HL-60/S4 (cell line): ENCODE results near the gene FRMD4A.

Experiments used
- in situ Hi-C: fragments of 300-500 bp; cut with MboI; formaldehyde crosslinking; loops from 2 replicates; pipeline ENCODE4 v1.14.3; 2022; ENCODE audit warnings: low sequenced_read_pairs

FRMD4A gene

DNA sequence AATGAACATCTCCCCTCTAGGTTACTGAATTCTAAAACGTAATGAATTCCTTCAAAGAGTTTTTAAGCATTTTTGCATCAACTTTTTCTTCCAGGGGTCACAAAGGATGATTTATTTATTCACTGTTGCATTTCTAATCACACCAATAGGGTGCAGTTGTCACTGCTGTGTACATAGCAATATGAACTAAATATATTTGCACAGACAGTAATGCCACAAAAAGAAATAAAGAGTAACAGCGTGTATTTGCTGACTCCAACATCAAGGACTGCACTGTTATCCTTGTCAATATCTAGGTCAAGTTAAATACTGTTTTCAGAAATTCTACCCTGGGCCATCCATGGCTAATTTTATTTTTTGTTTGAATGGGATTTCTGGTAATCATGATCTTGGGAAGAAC is 138.0 kb downstream of the FRMD4A start:
- in situ Hi-C loops: no loop called here

DNA sequence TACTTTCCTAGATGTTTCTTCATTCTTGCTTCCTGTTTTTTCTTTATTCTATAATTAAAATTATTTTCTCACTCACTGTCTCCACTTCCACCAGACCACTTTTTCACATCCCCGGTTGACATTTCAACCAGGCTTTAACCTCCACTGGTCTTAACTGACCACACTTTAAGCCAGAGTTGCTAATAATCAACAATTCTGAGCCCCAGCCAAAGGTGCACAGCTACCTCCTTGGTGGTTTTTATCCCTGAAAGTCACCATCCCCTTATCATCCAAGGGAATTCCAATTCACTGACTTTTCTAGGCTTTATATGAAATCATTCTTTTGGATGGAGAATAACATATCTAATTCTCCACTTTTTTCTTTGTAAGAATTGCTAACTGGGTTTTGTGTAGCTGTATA is 138.9 kb downstream of the FRMD4A start:
- in situ Hi-C loops: no loop called here

DNA sequence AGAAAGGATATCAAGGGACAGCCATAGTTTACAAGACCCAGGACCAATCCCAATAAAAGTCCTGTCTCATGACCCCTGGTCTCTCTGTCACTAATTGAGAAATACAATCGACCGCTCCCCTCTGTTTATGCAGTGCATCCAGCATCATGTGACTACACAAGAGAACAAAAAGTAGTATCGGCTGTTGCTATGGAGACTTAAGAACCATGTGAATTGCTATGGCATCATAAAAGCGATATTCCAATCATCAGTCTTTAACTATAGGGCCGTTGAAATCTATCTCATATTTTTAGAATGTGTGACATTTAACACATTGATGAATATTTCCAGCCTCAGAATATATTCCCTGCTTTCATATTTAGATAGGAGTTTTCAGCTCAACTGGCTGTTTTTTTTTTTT is 139.3 kb downstream of the FRMD4A start:
- in situ Hi-C loops: no loop called here

DNA sequence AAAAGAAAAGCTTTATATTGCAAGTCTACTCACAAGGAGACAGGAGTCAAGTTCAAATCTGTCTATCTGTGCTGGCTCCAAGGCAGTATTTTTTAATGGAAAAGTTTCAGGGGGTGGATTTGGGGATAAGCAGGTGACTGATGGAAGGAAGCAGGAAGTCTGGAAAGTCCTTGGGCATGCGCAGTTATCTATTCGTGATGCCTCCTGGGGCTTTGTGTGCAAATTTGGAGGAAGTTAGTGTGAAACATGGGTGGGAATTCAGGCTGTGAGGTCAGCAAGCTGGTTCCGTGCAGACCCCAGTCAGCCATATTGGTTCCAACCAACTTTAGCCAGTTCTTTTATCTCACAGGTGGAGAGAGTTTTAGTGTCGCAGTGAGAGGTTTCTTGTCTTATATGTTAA is 140.0 kb downstream of the FRMD4A start:
- in situ Hi-C loops: no loop called here

DNA sequence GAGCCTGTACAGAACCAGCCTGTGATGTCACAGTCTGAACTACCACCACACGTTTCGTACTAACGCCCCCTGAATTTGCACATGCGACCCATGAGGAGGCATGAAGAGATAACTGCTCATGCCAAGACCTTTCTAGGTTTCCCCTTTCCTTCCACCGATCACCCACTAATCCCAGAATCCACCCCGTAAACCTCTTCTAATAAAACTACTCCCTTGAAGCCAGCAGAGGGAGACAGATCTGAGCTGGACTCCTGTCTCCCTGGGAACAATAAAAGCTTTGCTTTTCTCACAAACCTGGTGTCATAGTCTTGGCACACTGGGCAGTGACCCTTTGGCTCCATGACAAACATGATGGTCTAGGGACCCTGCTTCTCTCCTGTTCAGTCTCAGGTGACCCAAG is 144.5 kb downstream of the FRMD4A start:
- in situ Hi-C loops: no loop called here

DNA sequence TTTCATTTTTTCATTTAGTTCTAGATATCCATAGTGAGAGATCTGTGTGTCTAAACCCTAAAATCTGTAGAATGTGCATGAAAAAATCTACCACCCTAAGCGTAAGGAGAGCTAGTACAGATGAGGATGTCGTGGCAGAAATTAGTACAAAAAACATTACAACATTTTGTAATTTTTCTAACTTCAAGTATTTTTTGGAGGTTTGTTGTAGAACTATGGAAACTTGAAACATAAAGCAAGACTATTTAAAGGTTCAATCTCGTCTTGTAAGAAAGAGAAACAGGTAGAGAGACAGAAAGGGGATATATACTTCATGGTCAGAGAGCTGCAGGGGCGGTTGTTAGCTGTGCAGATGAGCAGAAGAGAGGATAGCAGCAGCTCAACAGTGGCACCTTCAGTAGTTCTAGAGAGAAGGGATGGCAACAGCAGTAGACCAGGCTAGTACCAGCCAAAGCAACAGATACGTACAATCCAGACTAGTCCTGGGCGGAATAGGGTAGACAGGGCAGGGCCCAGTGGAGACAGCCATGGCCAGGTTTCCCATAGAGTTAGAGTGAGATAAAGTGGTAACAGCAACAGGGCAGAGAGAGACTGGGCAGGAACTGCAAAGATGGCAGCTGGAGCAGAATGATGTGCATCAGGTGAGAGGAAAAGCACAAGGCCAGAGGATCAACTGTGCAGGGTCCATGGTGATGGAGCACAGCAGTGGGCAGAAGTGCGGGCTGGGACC is 145.2 kb downstream of the FRMD4A start:
- in situ Hi-C loops: no loop called here

DNA sequence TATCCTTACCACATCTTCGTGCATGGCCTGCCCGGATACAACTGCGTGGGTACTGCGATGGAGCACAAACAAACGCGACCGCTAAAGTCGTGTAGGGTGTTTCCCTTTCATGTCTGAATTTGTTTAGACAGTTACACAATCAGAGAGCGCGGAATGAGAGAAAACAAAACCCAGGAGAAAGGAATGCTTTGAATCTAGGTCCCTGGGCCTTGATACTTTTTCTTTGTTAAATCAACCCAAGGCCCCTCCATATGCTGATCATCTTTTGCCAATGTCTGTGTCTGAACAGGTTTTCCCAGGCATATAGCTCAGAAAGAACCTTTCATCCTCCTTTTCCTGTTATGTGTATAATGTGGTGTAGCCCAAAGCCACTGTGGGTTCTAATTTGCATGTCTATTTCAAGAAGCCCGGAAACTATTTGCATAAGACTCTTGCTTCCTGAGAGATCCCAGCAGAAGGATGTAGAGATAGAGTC is 145.8 kb downstream of the FRMD4A start:
- in situ Hi-C loops: no loop called here

DNA sequence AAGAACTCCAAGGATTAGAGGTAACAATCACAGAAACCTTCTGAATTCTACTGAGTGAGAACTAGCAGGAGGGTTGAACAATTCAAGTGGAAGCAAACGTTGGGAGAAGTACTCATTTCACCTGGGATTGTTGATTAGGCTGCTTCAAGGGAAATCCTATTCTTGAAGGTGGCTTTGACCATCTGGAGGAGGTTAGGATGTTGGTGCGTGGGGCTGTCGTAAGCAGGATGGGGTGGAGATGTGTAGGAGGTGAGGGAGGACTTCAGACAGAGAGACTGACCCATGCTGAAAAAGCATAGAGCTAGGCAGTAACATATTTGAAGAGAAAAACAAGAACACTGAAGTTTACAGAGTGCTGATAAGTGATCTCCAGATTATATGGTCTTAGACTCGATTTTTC is 147.9 kb downstream of the FRMD4A start:
- in situ Hi-C loops: no loop called here

DNA sequence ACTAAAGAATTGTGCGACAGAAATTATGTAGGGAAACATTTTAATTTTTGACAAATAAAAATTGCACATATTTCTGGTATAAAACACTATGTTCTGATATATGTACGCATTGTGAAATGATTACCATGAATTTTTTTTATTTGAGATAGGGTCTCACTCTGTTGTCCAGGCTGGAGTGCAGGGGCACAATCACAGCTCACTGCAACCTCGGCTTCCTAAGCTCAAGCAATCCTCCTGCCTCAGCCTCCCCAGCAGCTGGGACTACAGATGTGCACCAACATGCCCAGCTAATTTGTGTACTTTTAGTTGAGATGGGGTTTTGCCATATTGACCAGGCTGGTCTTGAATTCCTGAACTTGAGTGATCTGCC is 149.2 kb downstream of the FRMD4A start:
- in situ Hi-C loops: no loop called here

DNA sequence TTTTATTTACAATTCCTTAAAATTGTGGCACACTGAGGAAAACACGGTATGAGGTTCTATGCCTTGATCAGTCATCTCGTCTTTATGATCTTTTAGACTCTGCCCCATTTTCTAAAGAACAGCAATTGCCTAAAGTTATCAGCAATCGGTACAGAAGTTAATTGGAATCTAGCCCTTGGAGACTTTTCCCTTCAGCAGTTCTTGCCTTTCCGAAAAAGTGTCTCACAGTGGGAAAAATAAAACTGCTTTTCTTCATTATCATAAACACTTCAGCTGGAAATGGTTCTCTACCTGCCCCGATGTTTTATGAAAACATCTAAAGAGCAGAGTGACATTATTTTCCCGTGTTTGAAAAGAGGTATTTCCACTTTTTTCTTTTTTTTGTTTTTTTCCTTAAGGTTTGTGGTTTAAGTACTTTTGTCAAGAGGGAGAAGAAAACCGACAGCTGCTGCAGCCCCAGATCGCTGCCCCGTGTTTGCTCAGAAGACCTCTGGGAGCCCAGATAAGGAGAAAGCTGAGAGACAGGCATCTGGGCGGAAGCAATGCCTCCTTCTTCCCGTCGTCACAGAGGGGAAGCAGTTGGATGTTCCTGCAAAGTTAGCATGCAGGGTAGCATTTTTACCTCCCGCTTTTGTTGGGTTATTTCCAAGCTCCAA is 149.7 kb downstream of the FRMD4A start:
- in situ Hi-C loops: no loop called here

DNA sequence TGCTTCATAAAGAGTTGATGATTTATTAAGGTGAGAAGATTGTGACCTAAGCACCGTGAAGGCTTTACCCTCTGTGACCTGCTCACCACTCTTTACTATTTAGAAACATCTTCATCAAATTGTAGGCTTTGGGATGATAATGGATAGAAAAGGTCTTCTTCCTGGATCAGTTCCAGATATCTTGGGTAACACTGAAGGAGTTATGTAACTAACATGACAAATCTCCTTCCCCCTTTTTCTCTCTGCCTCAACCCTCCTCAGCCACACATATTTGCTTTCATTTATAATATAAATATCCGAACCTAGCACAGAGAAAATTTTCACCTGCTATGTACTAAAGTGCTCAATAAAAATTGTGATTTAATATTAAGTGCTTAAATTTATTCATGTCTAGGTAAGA is 151.5 kb downstream of the FRMD4A start:
- in situ Hi-C loops: no loop called here

DNA sequence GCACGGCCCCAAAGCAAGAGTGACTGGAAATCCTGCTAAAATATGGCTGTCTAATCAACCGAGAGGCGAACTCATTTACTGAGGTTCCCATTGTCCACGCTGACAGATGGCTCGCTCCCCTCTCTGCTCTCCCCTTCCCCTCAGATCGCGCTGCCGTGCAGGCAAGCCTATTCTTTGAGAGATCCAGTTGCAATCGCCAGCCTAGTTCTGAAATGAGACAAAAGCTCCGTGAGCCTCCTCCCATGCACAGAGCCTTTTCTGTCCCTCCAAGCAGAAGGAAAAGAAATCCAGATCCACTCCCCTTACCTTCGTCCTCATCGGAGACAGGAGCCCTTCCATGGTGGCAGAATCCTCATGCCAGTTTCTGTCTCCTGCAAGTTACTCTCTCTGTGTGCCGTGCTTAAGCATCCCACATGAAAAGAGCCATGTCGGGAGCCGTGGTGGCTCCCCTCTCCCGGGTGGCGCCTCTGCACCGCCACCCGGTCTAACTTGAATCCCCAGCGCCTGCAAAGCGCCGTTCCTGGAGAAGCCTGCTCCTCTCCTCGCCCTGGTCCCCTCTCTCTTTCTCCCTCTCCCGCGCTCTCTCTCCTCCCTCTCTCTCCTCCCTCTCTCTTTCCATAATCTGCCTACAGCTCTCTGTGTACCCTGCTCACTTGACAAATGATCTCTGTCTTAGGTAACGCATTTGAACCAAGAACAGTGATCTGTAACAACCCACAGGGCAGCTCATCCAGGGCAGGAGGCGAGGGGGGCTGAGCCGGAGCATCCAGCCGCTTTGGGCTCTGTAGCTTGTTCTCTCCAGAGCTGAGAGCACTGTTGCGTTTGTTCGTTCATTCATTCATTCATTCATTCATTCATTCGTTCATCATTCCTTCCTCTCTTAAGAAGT is 156.8 kb downstream of the FRMD4A start:
- in situ Hi-C loops: no loop called here

DNA sequence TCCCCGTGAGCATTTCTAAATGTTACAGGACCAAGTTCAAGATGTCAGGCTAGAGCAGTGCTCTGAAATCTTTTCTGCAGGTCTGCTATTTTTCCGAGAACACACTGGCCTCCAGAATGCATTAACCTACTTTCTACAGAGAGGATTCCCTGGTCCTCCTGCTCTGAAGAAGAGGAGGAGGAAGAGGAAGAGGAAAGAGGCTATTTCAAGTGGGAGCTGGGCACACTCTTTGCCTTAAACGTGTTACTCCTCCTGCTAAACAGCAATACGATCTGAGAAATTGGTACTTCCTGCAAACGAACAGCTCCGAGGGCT is 157.4 kb downstream of the FRMD4A start:
- in situ Hi-C loops: no loop called here

DNA sequence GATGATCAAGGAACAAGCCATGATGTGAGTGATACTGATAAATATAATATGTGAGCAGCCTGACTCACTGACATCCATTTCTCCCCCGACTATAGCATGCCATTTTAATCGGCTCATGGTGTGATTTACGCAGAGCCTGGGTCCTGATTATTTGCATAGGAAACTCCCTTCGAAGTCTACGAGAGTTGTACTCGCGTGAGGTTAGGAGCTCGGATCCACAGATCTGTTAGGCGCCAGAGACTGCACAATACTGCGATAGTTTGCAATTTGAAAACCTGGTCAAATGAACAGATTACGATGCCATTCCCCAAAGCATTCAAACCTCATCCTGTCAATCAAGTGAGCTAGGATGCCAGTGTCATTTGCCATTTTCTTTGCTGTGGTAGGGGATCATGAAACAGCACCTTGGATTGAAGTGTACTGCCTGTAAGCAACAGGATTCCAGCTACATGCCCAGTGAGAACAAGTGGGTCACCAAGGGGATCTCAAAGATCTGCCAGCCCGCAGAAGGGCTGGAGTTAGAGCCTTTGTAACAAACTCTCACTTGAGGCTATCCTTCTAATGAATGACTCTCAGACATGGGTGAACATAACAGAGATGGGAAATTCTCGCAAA is 158.3 kb downstream of the FRMD4A start:
- in situ Hi-C loops: no loop called here

DNA sequence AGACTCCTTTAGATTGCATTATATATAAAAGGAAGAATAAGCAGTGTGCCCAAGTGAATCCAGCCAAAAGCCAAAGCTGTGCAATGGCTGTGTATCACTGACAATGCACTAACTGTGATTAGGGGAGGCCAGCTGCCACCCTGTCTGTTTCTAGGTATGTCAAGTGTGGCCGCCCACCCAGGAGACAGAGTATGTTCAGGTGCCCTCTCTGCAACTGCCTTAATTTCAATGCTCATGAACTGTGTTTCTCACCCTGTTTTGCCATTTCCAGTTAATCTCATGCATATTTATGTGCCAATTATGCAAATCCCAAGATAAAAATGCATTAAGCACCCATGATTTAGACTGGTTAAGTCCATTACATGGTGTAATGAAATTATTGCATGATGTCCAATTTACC is 159.4 kb downstream of the FRMD4A start:
- in situ Hi-C loops: no loop called here

DNA sequence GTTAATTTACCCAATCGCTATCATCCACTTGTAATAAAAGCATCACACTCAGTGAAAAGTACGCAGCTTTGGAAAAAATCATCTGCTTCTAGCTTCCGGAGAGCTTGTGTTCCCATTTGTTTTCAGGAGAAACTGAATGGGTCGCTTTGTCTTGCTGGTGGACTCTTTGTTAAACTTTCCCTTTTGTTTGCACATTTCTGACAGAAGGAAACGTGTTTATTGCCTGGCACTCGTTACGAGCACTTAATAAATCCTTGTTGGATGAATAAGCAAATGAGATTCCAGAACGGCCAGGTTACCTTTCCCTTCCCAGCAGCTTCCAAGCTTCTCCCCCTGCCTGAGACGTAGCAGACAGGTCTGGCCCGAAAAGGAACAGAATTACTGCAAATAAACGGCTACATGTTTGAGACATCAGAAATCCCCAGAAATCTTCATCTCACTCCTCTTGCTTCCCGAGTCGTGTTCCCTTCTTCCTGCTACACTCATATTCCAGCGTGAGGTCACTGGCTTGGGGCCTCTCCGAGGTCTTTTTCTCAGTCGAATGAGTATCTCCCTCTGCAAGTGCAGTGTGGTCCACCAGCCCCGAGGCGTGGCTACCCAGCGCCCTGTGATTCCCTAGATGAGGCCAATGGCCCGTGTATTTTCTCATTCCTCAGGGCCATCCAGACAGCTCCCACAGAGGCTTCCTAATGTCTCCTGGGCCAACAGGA is 167.2 kb downstream of the FRMD4A start:
- in situ Hi-C loops: no loop called here

DNA sequence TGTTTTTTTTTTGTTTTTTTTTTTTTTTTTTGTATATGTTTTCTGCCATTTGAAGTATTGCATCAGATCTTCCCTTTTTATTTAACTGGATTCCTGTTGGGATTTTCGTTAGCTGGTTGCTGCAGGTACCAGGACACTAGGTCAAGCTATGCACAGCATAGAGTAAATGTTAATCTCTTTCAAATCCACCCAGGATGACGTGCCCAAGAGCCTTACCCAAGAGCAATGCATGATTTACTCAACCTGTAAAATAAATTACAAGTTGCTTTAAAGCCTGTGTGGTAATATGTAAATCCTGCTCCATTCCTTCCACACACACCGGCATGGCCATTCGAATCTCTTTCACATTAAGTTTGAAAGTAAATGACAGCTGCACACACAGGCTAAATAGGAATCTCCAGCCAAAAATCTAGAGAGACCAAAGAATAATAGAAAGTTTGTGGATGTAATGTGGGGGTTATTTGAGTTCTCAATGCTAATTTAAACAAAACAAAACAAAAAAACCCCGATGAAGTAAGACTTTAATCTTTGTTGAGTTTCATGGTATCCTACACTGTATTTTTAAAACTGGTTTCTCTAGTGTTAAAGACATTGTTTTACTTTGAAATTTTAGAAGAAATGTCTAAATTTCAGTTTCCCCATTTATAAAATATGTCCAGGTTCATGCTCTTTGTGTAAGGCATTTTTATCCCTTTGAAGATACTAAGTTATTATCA is 167.9 kb downstream of the FRMD4A start:
- in situ Hi-C loops: no loop called here

DNA sequence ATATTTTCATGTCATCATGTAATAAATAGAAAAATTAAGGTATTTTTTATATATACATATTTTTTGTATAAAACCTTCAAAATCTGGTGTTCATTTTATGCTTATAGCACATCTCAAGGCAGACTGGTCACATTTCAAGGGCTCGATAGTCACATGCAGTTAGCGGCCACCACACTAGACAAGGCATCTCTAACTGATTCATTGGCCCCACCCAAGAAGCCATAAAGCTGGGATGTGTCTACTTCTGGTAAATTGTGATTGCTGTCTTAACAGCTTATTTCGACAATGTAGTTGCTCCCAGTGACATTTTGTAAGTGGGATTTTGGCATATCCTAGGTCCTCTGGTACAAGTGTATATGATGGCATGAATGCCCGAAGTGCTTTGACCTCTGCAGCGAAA is 168.7 kb downstream of the FRMD4A start:
- in situ Hi-C loops: no loop called here

DNA sequence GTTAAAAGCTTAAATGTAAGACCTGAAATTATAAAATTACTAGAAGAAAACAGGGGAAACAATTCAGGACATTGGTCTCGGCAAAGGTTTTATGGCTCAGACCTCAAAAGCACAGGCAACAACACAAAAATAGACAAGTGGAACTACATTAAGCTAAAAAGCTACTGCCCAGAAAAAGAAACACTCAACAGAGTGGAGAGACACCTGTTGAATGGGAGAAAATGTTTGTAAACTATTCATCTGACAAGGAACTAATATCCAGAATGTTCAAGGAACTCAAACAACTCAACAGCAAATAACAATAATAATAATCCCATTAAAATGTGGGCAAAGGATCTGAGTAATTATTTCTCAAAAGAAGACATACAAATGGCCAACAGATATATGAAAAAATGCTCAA is 170.4 kb downstream of the FRMD4A start:
- in situ Hi-C loops: no loop called here

DNA sequence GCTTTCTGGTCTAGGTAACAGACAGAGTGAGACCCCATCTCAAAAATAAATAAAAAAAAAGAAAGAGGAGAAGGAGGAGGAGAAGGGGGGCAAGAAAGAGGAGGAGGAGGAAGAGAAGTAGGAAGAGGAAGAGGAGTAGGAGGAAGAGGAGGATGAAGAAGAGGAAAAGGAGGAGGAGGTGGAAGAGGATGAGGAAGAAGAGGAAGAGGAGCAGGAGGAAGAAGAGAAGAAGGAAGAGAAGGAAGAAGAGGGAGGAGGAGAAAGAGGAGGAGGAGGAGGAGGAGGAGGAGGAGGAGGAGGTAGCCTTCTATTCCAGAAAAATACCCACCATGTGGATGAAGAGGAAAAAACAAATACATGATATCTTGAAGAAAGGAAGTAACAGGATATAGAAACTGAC is 172.1 kb downstream of the FRMD4A start:
- in situ Hi-C loops: no loop called here
